Glutamatergic neuron (in vitro differentiated cells): Measurements from ENCODE around the gene NRSN1. TPM values are rescaled to one million over a fixed set of nuclear protein-coding genes. Genes with fewer than 3 reads are reported as not detected.
"Not testable (repeated sequence)": the region's sequence is repeated elsewhere in the genome, so short reads cannot be mapped to it uniquely, and the experiment has no call there.

Experiments used
- DNase-seq: peaks from one replicate; pipeline ENCODE4 v3.0.0; 2022
- H3K27ac Mint-ChIP-seq: one replicate; pipeline ENCODE4 v1.8.0; 2020; ENCODE audit warnings: mild to moderate bottlenecking, mixed read lengths, inconsistent platforms; ENCODE audit not compliant: unreplicated experiment
- H3K27me3 Mint-ChIP-seq: one replicate; pipeline ENCODE4 v1.8.0; 2020; ENCODE audit warnings: mild to moderate bottlenecking, moderate library complexity, mixed read lengths, inconsistent platforms; ENCODE audit not compliant: unreplicated experiment
- H3K36me3 Mint-ChIP-seq: one replicate; pipeline ENCODE4 v1.8.0; 2020; ENCODE audit warnings: mild to moderate bottlenecking, mixed read lengths, inconsistent platforms; ENCODE audit not compliant: unreplicated experiment
- H3K4me1 Mint-ChIP-seq: one replicate; pipeline ENCODE4 v1.8.0; 2020; ENCODE audit warnings: mild to moderate bottlenecking, low read depth, mixed read lengths, inconsistent platforms; ENCODE audit not compliant: unreplicated experiment
- H3K4me3 Mint-ChIP-seq: one replicate; pipeline ENCODE4 v1.8.0; 2020; ENCODE audit warnings: mild to moderate bottlenecking, mixed read lengths, inconsistent platforms; ENCODE audit not compliant: unreplicated experiment
- H3K9me3 Mint-ChIP-seq: one replicate; pipeline ENCODE4 v1.8.0; 2020; ENCODE audit warnings: mild to moderate bottlenecking, moderate library complexity, mixed read lengths, inconsistent platforms; ENCODE audit not compliant: unreplicated experiment
- total RNA-seq: library from RNA; stranded (reverse); fragmentation: NEBNext Ultra II Directional; extraction: Animal tissue kit (Norgen Biotek cat#: 25700); gene quantifications from one replicate; pipeline ENCODE4 v1.2.1, GENCODE V29; 2021; ENCODE audit not compliant: unreplicated experiment
- TF ChIP-seq, protein P1 (sequence below): fragments of 200-600 bp; sonication (generic); IDR thresholded peaks from one replicate; pipeline ENCODE4 v1.5.0; 2021; ENCODE audit not compliant: partially characterized antibody, unreplicated experiment

NRSN1 gene
- total RNA-seq, 1 donor from 2014 or later, result 5.7 TPM

DNA sequence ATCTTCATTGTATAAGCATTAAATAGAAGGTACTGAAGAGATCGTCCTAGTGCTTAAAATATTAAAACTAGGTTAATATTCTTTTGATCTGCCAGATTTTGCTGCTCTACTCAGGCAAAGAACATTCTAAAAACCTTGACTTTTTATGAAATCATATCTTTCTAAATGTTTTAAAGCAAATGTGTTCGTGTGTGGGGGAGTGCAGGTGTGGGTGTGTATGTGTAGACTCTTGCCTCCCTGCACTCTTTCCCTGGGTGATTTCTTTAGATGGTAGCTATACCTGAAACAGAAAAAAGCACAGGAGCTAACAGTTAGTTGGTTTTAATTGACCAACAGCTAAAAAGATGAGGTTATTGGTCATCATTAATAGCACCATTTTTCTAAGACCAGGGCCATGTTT, 5.7 kb downstream of the NRSN1 start:
- no peaks in the 10 kb centered on the region for H3K27me3 Mint-ChIP-seq
- no peaks in the 10 kb centered on the region for H3K36me3 Mint-ChIP-seq
- TF ChIP-seq, protein P1, sequence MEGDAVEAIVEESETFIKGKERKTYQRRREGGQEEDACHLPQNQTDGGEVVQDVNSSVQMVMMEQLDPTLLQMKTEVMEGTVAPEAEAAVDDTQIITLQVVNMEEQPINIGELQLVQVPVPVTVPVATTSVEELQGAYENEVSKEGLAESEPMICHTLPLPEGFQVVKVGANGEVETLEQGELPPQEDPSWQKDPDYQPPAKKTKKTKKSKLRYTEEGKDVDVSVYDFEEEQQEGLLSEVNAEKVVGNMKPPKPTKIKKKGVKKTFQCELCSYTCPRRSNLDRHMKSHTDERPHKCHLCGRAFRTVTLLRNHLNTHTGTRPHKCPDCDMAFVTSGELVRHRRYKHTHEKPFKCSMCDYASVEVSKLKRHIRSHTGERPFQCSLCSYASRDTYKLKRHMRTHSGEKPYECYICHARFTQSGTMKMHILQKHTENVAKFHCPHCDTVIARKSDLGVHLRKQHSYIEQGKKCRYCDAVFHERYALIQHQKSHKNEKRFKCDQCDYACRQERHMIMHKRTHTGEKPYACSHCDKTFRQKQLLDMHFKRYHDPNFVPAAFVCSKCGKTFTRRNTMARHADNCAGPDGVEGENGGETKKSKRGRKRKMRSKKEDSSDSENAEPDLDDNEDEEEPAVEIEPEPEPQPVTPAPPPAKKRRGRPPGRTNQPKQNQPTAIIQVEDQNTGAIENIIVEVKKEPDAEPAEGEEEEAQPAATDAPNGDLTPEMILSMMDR, result no peak
- no peak overlapping the region for H3K27ac Mint-ChIP-seq
- no peak overlapping the region for H3K4me3 Mint-ChIP-seq
- no peak for DNase-seq
- peaks cover 2% of the 10 kb centered on the region for H3K9me3 Mint-ChIP-seq
- peaks cover 2% of the 10 kb centered on the region for H3K4me1 Mint-ChIP-seq

DNA sequence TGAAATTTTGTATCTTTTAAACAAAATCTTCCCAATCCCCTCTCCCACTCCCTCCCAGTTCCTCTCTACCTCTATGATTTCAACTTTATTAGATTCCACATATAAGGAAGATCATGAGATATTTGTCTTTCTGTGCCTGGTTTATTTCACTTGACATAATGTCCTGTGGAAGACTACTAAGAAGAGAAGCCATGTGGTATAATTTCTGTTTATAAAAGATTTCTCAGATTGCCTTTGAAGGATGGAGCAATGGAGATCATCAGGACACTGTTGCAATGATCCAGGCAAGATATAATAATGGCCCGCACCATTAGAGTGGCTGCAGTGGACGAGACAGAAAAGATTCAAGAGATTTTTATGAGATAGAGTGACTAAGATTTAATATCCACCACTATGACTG, 13.1 kb downstream of the NRSN1 start:
- Mint-ChIP-seq H3K27ac (no peak overlapping the region), H3K36me3 (no peaks in the 10 kb centered on the region)
- TF ChIP-seq, protein P1, result no peak

DNA sequence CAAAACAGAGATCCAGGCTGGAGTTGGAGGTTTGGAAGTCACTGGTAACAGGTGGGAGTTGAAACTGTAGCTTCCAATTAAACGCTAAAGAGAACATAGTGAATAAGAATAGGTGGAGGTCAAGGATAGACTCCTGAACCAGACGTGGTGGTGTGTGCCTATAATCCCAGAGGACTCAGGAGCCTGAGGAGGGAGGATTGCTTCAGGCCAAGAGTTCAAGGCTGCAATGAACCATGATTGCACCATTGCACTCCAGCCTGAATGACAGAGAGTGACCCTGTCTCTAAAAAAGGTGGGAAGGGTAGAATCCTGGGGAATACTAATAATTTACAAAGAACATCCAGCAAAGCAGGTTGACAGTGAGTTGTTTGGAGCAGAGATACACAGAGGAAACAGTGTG, 13.6 kb downstream of the NRSN1 start:
- DNase-seq, result no peak
- Mint-ChIP-seq H3K27me3 (no peaks in the 10 kb centered on the region), H3K36me3 (no peaks in the 10 kb centered on the region), H3K4me1 (peaks cover 4% of the 10 kb centered on the region), H3K9me3 (no peaks in the 10 kb centered on the region), H3K4me3 (no peak overlapping the region), H3K27ac (no peak overlapping the region)
- TF ChIP-seq, protein P1, result no peak

More for the DNA sequence above, 13.1 kb downstream of the NRSN1 start:
- Mint-ChIP-seq H3K4me3 (no peak overlapping the region), H3K4me1 (peaks cover 4% of the 10 kb centered on the region), H3K27me3 (no peaks in the 10 kb centered on the region), H3K9me3 (no peaks in the 10 kb centered on the region)
- no peak for DNase-seq

DNA sequence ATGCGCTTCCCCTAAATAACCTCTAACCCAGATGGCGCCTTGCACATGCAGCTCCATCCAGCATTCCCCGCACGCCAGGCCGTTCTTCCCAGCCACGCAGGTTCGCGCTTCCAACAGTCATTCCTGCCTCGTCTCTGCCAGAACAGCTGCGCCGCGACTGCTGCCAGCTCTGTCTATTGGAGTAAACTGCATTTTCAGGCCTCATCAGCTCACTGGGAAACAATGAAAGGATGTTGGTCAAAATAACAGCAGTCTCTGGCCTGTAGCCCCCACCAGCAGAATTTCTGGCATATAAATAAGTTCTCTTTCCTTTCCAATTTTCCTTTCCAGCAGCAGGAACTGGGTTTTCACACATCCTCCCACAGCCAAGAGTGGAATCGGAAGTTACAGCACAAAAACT, 14.6 kb downstream of the NRSN1 start:
- peak; percentile 21 for DNase-seq
- peak overlapping the region; percentile 3 for H3K27ac Mint-ChIP-seq
- H3K4me1 Mint-ChIP-seq, result peaks cover 4% of the 10 kb centered on the region
- H3K27me3 Mint-ChIP-seq, result no peaks in the 10 kb centered on the region
- TF ChIP-seq, protein P1, result no peak
- H3K4me3 Mint-ChIP-seq, result no peak overlapping the region
- H3K36me3 Mint-ChIP-seq, result no peaks in the 10 kb centered on the region
- no peaks in the 10 kb centered on the region for H3K9me3 Mint-ChIP-seq

DNA sequence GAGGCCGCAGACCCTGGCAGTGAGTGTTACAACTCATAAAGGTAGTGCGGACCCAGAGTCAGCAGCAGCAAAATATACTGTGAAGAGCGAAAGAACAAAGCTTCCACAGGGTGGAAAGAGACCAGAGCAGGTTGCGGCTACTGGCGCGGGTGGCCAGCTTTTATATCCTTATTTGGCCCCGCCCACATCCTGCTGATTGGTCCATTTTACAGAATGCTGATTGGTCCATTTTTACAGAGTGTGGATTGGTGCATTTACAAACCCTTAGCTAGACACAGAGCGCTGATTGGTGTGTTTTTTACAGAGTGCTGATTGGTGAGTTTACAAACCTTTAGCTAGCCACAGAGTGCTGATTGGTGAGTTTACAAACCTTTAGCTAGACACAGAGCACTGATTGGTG, 16.7 kb downstream of the NRSN1 start:
- not testable (repeated sequence) for H3K36me3 Mint-ChIP-seq, H3K4me1 Mint-ChIP-seq, H3K9me3 Mint-ChIP-seq, H3K27me3 Mint-ChIP-seq, H3K4me3 Mint-ChIP-seq, DNase-seq, H3K27ac Mint-ChIP-seq

DNA sequence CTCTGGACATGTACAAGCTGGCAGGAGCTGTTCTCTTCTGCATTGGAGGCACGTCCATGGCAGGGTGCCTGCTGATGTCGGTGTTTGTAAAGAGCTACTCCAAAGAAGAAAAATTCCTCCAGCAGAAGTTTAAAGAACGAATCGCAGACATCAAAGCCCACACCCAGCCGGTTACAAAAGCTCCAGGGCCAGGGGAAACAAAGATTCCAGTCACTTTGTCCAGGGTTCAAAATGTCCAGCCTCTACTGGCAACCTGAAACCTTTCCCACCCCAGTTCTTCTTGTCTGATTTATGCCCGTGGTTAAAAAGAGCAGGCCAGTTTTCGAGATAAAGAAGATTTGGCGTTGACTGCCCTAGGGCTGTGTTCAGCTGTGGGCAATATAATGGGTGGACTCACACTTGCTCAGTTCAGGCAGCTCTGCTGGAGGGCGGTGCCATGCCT, 19.7 kb downstream of the NRSN1 start:
- no peak overlapping the region for H3K4me3 Mint-ChIP-seq
- H3K27me3 Mint-ChIP-seq, result no peaks in the 10 kb centered on the region
- no peak for DNase-seq
- TF ChIP-seq, protein P1, result no peak
- peaks cover 8% of the 10 kb centered on the region for H3K4me1 Mint-ChIP-seq
- H3K36me3 Mint-ChIP-seq, result no peaks in the 10 kb centered on the region
- no peaks in the 10 kb centered on the region for H3K9me3 Mint-ChIP-seq
- H3K27ac Mint-ChIP-seq, result no peak overlapping the region
